IMR-90 (cell line): ENCODE results near the gene USP17L11. TPM values are rescaled to one million over a fixed set of nuclear protein-coding genes. Genes with fewer than 3 reads are reported as not detected.
"Not testable (repeated sequence)": the region's sequence is repeated elsewhere in the genome, so short reads cannot be mapped to it uniquely, and the experiment has no call there.

ENCODE experiments used
- ATAC-seq: fragments of 200-7000 bp; cut with Tn5 transposase; 2 replicates; pipeline ENCODE4 v1.9.1; 2020; ENCODE audit warnings: low read depth, mild to moderate bottlenecking, moderate library complexity
- BruUV-seq: library from RNA; stranded (reverse); fragments of 400-500 nt; replicated peaks from 2 replicates; lab custom pipeline; 2021; lab: Mats Ljungman, UMichigan
- CTCF ChIA-PET: fragments of 300-600 bp; formaldehyde crosslinking; extraction: SDS; loops from one replicate; lab custom pipeline; 2021; ENCODE audit warnings: antibody characterized with exemption; lab: Yijun Ruan, JAX
- POLR2A ChIA-PET: fragments of 300-600 bp; sonication (Branson Sonifier 250); formaldehyde crosslinking; loops from one replicate; lab custom pipeline; 2022; ENCODE audit warnings: antibody characterized with exemption; ENCODE audit not compliant: unreplicated experiment; lab: Charles Lee
- DNase-seq: peaks from one replicate; pipeline ENCODE4 v3.0.0; 2013
- H2AFZ ChIP-seq: replicated peaks from 2 replicates; pipeline ENCODE3; 2013; ENCODE audit warnings: low read length, mild to moderate bottlenecking; ENCODE audit not compliant: poor library complexity
- H2AK5ac ChIP-seq: 2 replicates; pipeline ENCODE4 v1.6.1; 2013; ENCODE audit warnings: low read depth, low read length, inconsistent platforms
- H2AK9ac ChIP-seq: replicated peaks from 2 replicates; pipeline ENCODE3; 2013; ENCODE audit warnings: mild to moderate bottlenecking, low read depth, low read length, moderate library complexity; ENCODE audit not compliant: poor library complexity
- H2BK120ac ChIP-seq: 2 replicates; pipeline ENCODE4 v1.6.1; 2013; ENCODE audit warnings: low read depth, low read length, inconsistent platforms
- H2BK15ac ChIP-seq: 3 replicates; pipeline ENCODE4 v1.6.1; 2013; ENCODE audit warnings: low read depth, low read length, inconsistent platforms
- H2BK20ac ChIP-seq: 2 replicates; pipeline ENCODE4 v1.6.1; 2013; ENCODE audit warnings: low read depth, mild to moderate bottlenecking, inconsistent platforms, low read length, moderate library complexity
- H2BK5ac ChIP-seq: 2 replicates; pipeline ENCODE4 v1.6.1; 2013; ENCODE audit warnings: mild to moderate bottlenecking, low read depth, low read length, inconsistent platforms; ENCODE audit not compliant: poor library complexity, severe bottlenecking
- H3K14ac ChIP-seq: replicated peaks from 2 replicates; pipeline ENCODE4 v1.6.1; 2013; ENCODE audit warnings: low read depth, low read length, inconsistent platforms
- H3K18ac ChIP-seq: 2 replicates; pipeline ENCODE4 v1.6.1; 2013; ENCODE audit warnings: low read depth, low read length, control low read depth
- H3K23ac ChIP-seq: 2 replicates; pipeline ENCODE4 v1.6.1; 2013; ENCODE audit warnings: low read depth, low read length, inconsistent platforms
- H3K27ac ChIP-seq: 2 replicates; pipeline ENCODE4 v1.5.1; 2013; ENCODE audit warnings: mild to moderate bottlenecking, control low read depth, low read length; ENCODE audit not compliant: insufficient read depth
- H3K27me3 ChIP-seq: 2 replicates; pipeline ENCODE4 v1.6.1; 2013; ENCODE audit warnings: low read length; ENCODE audit not compliant: control insufficient read depth, insufficient read depth
- H3K36me3 ChIP-seq: 2 replicates; pipeline ENCODE4 v1.6.1; 2013; ENCODE audit warnings: low read length, mixed read lengths; ENCODE audit not compliant: control insufficient read depth, insufficient read depth
- H3K4ac ChIP-seq: 2 replicates; pipeline ENCODE4 v1.6.1; 2013; ENCODE audit warnings: low read depth, low read length, inconsistent platforms
- H3K4me1 ChIP-seq: 2 replicates; pipeline ENCODE4 v1.6.1; 2013; ENCODE audit warnings: low read length, mixed read lengths; ENCODE audit not compliant: control insufficient read depth, insufficient read depth
- H3K4me2 ChIP-seq: 2 replicates; pipeline ENCODE4 v1.6.1; 2013; ENCODE audit warnings: low read depth, mild to moderate bottlenecking, control low read depth, low read length, moderate library complexity
- H3K4me3 ChIP-seq: 2 replicates; pipeline ENCODE4 v1.5.1; 2013; ENCODE audit warnings: low read depth, mild to moderate bottlenecking, control low read depth, low read length, moderate library complexity; ENCODE audit not compliant: insufficient read depth
- H3K56ac ChIP-seq: 2 replicates; pipeline ENCODE4 v1.6.1; 2013; ENCODE audit warnings: low read length, inconsistent platforms; ENCODE audit not compliant: insufficient read depth; ENCODE audit errors: extremely low read depth
- H3K79me1 ChIP-seq, 2 experiments: 2 replicates each; pipeline ENCODE4 v1.6.1; 2013; ENCODE audit warnings: low read length in 2 of 2, inconsistent platforms in 1 of 2, low read depth in 1 of 2
- H3K9ac ChIP-seq: 2 replicates; pipeline ENCODE4 v1.6.1; 2013; ENCODE audit warnings: low read depth, low read length, control low read depth
- H3K9me1 ChIP-seq: 2 replicates; pipeline ENCODE4 v1.6.1; 2013; ENCODE audit warnings: low read length, inconsistent platforms; ENCODE audit not compliant: insufficient read depth
- H3K9me3 ChIP-seq: 2 replicates; pipeline ENCODE4 v1.6.1; 2013; ENCODE audit warnings: low read length; ENCODE audit not compliant: control insufficient read depth, insufficient read depth
- H4K20me1 ChIP-seq: 2 replicates; pipeline ENCODE4 v1.6.1; 2013; ENCODE audit warnings: low read length, inconsistent platforms; ENCODE audit not compliant: insufficient read depth
- H4K5ac ChIP-seq: 2 replicates; pipeline ENCODE4 v1.6.1; 2013; ENCODE audit warnings: mild to moderate bottlenecking, low read depth, low read length, control low read depth
- H4K8ac ChIP-seq, 2 experiments: 2 replicates each; pipeline ENCODE4 v1.6.1; 2013; ENCODE audit warnings: low read depth in 2 of 2, low read length in 2 of 2, control low read depth in 1 of 2, inconsistent platforms in 1 of 2
- H4K91ac ChIP-seq: 2 replicates; pipeline ENCODE4 v1.6.1; 2013; ENCODE audit warnings: low read depth, low read length, inconsistent platforms; ENCODE audit not compliant: insufficient read depth
- WGBS, 2 experiments: methylation state at CpG; one replicate each; pipeline versions ENCODE4 v1.1.5 to v1.1.7; 2013; ENCODE audit warnings: missing lambda C conversion rate in 2 of 2; ENCODE audit not compliant: insufficient read length in 1 of 2; ENCODE audit errors: extremely low coverage in 2 of 2; 5-methylcytosine and 5-hydroxymethylcytosine counted together
- dilution Hi-C: fragments of 300-500 bp; cut with HindIII; formaldehyde crosslinking; loops from one replicate; pipeline ENCODE4 v1.14.3; 2018; ENCODE audit warnings: low sequenced_read_pairs; ENCODE audit not compliant: unreplicated experiment
- in situ Hi-C: fragments of 300-500 bp; cut with MboI; formaldehyde crosslinking; loops from 3 replicates; pipeline ENCODE4 v1.14.3; 2019; ENCODE audit warnings: low sequenced_read_pairs, inconsistent platforms, mixed read lengths
- intact Hi-C: fragments of 100-400 bp; cut with micrococcal nuclease; formaldehyde crosslinking; loops from 2 replicates; pipeline ENCODE4 v1.10.0; 2022
- polyA plus RNA-seq, 3 experiments: library from polyadenylated mRNA; depleted of rRNA; stranded (reverse); fragments of >200 nt; gene quantifications; 2 replicates each; pipeline ENCODE4 v1.2.3, GENCODE V29; 2012; ENCODE audit warnings: low replicate concordance in 1 of 3
- total RNA-seq: library from RNA; depleted of rRNA; stranded (reverse); fragments of >200 nt; gene quantifications from 2 replicates; pipeline ENCODE4 v1.2.3, GENCODE V29; 2012

USP17L11 gene
- total and polyA plus RNA-seq, 2 of the 4 experiments (the other 2 are of a cell fraction): not detected

GRCh38 chr4:9253078-9253477 is 37.9 kb downstream of the USP17L11 start, which contains the start of gene USP17L19:
Gene USP17L19 (plus strand): TSS chr4:9253378. CDS start chr4:9253378, 0 bp downstream.
- CTCF ChIA-PET, H3K18ac ChIP-seq, H2BK20ac ChIP-seq, H3K4me1 ChIP-seq, ATAC-seq, H3K27me3 ChIP-seq, H3K79me1 ChIP-seq, H3K4ac ChIP-seq, H2AK5ac ChIP-seq, H2BK5ac ChIP-seq, H3K27ac ChIP-seq, H3K36me3 ChIP-seq, H4K20me1 ChIP-seq, H2AK9ac ChIP-seq, H4K5ac ChIP-seq, H3K4me3 ChIP-seq, H4K8ac ChIP-seq, H2BK120ac ChIP-seq, DNase-seq, H3K9ac ChIP-seq, H2BK15ac ChIP-seq, H3K23ac ChIP-seq, H3K4me2 ChIP-seq, in situ Hi-C loops, intact Hi-C loops, H3K56ac ChIP-seq, dilution Hi-C loops, H3K14ac ChIP-seq, H3K9me1 ChIP-seq, H3K9me3 ChIP-seq, POLR2A ChIA-PET, BruUV-seq, H2AFZ ChIP-seq, H4K91ac ChIP-seq: not testable (repeated sequence)
- WGBS, 2 experiments: no CpG with 5 or more reads among the region's 13 CpGs

GRCh38 chr4:9257824-9258223 is 42.6 kb downstream of the USP17L11 start, which contains the start of gene USP17L20:
Gene USP17L20 (plus strand): TSS chr4:9258124. CDS start chr4:9258124, 0 bp downstream.
- BruUV-seq, H3K4me3 ChIP-seq, H2AK5ac ChIP-seq, H2BK5ac ChIP-seq, H3K4me2 ChIP-seq, H3K18ac ChIP-seq, H3K9ac ChIP-seq, H2AFZ ChIP-seq, H4K20me1 ChIP-seq, H2AK9ac ChIP-seq, DNase-seq, H3K4ac ChIP-seq, H3K56ac ChIP-seq, H4K91ac ChIP-seq, H3K9me1 ChIP-seq, H3K79me1 ChIP-seq, ATAC-seq, H2BK20ac ChIP-seq, H3K14ac ChIP-seq, dilution Hi-C loops, H3K36me3 ChIP-seq, H3K27ac ChIP-seq, H2BK120ac ChIP-seq, H3K27me3 ChIP-seq, H3K23ac ChIP-seq, H3K4me1 ChIP-seq, H4K8ac ChIP-seq, in situ Hi-C loops, CTCF ChIA-PET, intact Hi-C loops, H4K5ac ChIP-seq, H2BK15ac ChIP-seq, POLR2A ChIA-PET, H3K9me3 ChIP-seq: not testable (repeated sequence)
- WGBS, 2 experiments: no CpG with 5 or more reads among the region's 15 CpGs
